Upper lobe of left lung (tissue), 6 donors: ENCODE results near the gene C10orf67. TPM values are rescaled to one million over a fixed set of nuclear protein-coding genes. Genes with fewer than 3 reads are reported as not detected.
A peak's percentile ranks its signal among the peaks of the same experiment; 100 is the strongest.

Source experiments
- ATAC-seq, 2 donors: fragments of 200-7000 bp; cut with Tn5 transposase; one replicate each; pipeline ENCODE4 v1.9.1; 2022; ENCODE audit warnings: mild to moderate bottlenecking in 2 of 2, moderate library complexity in 2 of 2; ENCODE audit not compliant: low FRiP score in 2 of 2
- DNase-seq, 2 donors: peaks; one replicate each; pipeline ENCODE4 v3.0.0-alpha.2; 2019 to 2020
- H3K27ac ChIP-seq, 4 donors: fragments of 200-600 bp; sonication (generic); one replicate each; pipeline ENCODE4 v1.5.1; 2016 to 2019
- H3K27me3 ChIP-seq, 4 donors: fragments of 200-600 bp; sonication (generic); one replicate each; pipeline ENCODE4 v1.5.1; 2017 to 2019
- H3K36me3 ChIP-seq, 4 donors: fragments of 200-600 bp; sonication (generic); one replicate each; pipeline ENCODE4 v1.5.1; 2016 to 2019
- H3K4me1 ChIP-seq, 4 donors: fragments of 200-600 bp; sonication (generic); one replicate each; pipeline ENCODE4 v1.5.1; 2018 to 2019
- H3K4me3 ChIP-seq, 4 donors: fragments of 200-600 bp; sonication (generic); one replicate each; pipeline ENCODE4 v1.5.1; 2017 to 2019; ENCODE audit warnings: mild to moderate bottlenecking in 2 of 4, moderate library complexity in 1 of 4
- H3K9me3 ChIP-seq, 4 donors: fragments of 200-600 bp; sonication (generic); one replicate each; pipeline ENCODE4 v1.5.1; 2018 to 2019
- EP300 ChIP-seq, 4 donors: sonication (generic); formaldehyde crosslinking; IDR thresholded peaks; one replicate each; pipeline ENCODE4 v1.5.1; 2017; ENCODE audit warnings: antibody characterized with exemption in 4 of 4, control low read depth in 2 of 4
- POLR2A ChIP-seq, 4 donors: fragments of 450-650 bp; IDR thresholded peaks; one replicate each; pipeline ENCODE4 v1.5.1; 2016 to 2017; ENCODE audit warnings: antibody characterized with exemption in 4 of 4, mild to moderate bottlenecking in 2 of 4
- POLR2AphosphoS5 ChIP-seq, 2 donors: sonication (generic); formaldehyde crosslinking; IDR thresholded peaks; one replicate each; pipeline ENCODE4 v1.5.1; 2017; ENCODE audit warnings: antibody characterized with exemption in 2 of 2
- WGBS, 2 donors: methylation state at CpG; one replicate each; pipeline ENCODE4 v1.1.5; 2017 to 2018; 5-methylcytosine and 5-hydroxymethylcytosine counted together
- total RNA-seq, 6 donors: library from RNA; depleted of rRNA in 4 of 6; stranded (reverse); fragments of >200 nt in 4 of 6; gene quantifications; one replicate each; pipeline versions ENCODE4 v1.1.0 to v1.2.1, GENCODE V29; 2016 to 2021
- TF ChIP-seq, protein P1 (sequence below), 6 experiments: fragments of 450-650 bp in 4 of 6; fragments of 200-600 bp in 2 of 6; sonication (generic) in 2 of 6; IDR thresholded peaks; one replicate each; pipeline ENCODE4 v1.5.1; 2016 to 2019; ENCODE audit warnings: antibody characterized with exemption in 6 of 6
- donor health status: DM: no; HTN: no; CAD: no; lungs with moderate emphysema.
- donor health status: DM: no; HTN: yes; CAD: no; lungs with severe emphysema.

C10orf67 gene
- total RNA-seq, 6 donors from 2014 or later, result 1.7 to 7.3 (median 4.2) TPM

DNA sequence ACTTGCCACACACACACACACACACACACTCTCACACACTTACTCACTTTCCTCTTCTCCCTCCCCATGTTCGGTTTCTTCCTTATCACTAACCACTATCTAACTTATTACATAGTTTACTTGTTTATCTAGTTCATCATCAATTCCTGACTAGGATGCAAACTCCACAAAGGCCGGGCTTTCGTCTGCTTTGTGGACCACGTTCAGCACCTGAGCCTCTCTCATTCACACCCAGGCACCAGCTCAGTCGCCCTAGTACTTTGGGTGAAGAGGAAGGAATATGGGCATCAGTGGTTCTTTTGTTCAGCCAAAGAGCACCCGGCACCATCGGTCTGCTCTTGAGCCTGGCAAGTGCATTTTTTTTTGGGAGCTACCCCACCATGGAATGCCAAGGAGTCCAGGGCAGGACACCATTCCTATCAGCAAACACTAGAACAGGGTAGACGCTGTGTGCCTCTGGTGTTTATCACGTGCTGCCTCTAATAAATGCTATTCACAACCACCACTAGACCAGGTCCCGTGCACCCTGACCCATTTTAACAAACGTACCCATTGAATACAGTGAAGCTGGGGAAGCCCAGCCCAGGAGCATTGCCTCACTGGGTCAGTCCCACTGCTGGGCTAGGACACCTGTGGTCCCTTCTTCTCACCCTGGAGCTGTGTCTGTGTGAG, 2.2 kb downstream of the C10orf67 start:
- H3K27ac ChIP-seq, result peak overlapping the region; percentile 21 to 71 (median 62)

GRCh38 chr10:23341004-23341403, 3.6 kb downstream of the C10orf67 start:
- no peaks in the 10 kb centered on the region for H3K9me3 ChIP-seq
- peak overlapping the region in 1 of 4 donors; percentile 40 for H3K27ac ChIP-seq
- H3K4me1 ChIP-seq, result peaks cover 4 to 11% (median 9%) of the 10 kb centered on the region in 4 donors
- no peak for DNase-seq
- no peaks in the 10 kb centered on the region for H3K36me3 ChIP-seq
- WGBS, 2 donors, result 44% methylated on average over 2 of the region's 2 CpGs
- H3K27me3 ChIP-seq, result peaks cover 0 to 4% (median 0%) of the 10 kb centered on the region in 4 donors
- TF ChIP-seq POLR2AphosphoS5 (IDR thresholded peaks at IDR 0.05) (no peak), EP300 (IDR thresholded peaks at IDR 0.05) (no peak), POLR2A (IDR thresholded peaks at IDR 0.05) (no peak)
- TF ChIP-seq, protein P1, sequence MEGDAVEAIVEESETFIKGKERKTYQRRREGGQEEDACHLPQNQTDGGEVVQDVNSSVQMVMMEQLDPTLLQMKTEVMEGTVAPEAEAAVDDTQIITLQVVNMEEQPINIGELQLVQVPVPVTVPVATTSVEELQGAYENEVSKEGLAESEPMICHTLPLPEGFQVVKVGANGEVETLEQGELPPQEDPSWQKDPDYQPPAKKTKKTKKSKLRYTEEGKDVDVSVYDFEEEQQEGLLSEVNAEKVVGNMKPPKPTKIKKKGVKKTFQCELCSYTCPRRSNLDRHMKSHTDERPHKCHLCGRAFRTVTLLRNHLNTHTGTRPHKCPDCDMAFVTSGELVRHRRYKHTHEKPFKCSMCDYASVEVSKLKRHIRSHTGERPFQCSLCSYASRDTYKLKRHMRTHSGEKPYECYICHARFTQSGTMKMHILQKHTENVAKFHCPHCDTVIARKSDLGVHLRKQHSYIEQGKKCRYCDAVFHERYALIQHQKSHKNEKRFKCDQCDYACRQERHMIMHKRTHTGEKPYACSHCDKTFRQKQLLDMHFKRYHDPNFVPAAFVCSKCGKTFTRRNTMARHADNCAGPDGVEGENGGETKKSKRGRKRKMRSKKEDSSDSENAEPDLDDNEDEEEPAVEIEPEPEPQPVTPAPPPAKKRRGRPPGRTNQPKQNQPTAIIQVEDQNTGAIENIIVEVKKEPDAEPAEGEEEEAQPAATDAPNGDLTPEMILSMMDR (IDR thresholded peaks at IDR 0.05), result no peak
- H3K4me3 ChIP-seq, result no peak overlapping the region
- ATAC-seq, result no peak

More for the DNA sequence above, 2.2 kb downstream of the C10orf67 start:
- Histone ChIP-seq H3K4me3 (peak overlapping the region in 2 of 4 donors; percentile 36 to 42), H3K4me1 (peaks cover 4 to 11% (median 9%) of the 10 kb centered on the region in 4 donors), H3K36me3 (no peaks in the 10 kb centered on the region), H3K9me3 (no peaks in the 10 kb centered on the region), H3K27me3 (peaks cover 0 to 4% (median 0%) of the 10 kb centered on the region in 4 donors)
- DNase-seq (peak in 1 of 2 donors; percentile 33), ATAC-seq (peak; percentile 28 to 67)
- 64 to 72% methylated on average over 8 to 11 of the region's 11 CpGs for WGBS, 2 donors
- no peak for TF ChIP-seq POLR2AphosphoS5 (IDR thresholded peaks at IDR 0.05)
- TF ChIP-seq EP300 (IDR thresholded peaks at IDR 0.05), result peak in 1 of 4 donors; percentile 72
- TF ChIP-seq, protein P1 (IDR thresholded peaks at IDR 0.05), result no peak
- TF ChIP-seq POLR2A (IDR thresholded peaks at IDR 0.05), result peak in 1 of 4 donors; percentile 35

- Histone ChIP-seq H3K27me3 (peaks cover 0 to 4% (median 0%) of the 10 kb centered on the region in 4 donors), H3K4me3 (no peak overlapping the region), H3K9me3 (no peaks in the 10 kb centered on the region), H3K27ac (peak overlapping the region in 1 of 4 donors; percentile 22), H3K36me3 (no peaks in the 10 kb centered on the region), H3K4me1 (peaks cover 4 to 11% (median 8%) of the 10 kb centered on the region in 4 donors)
- DNase-seq, result no peak
- TF ChIP-seq EP300 (IDR thresholded peaks at IDR 0.05), result no peak
- no peak for TF ChIP-seq POLR2A (IDR thresholded peaks at IDR 0.05)
- no peak for TF ChIP-seq POLR2AphosphoS5 (IDR thresholded peaks at IDR 0.05)
- TF ChIP-seq, protein P1 (IDR thresholded peaks at IDR 0.05), result no peak
- WGBS, 2 donors, result 91 to 98% methylated on average over 4 of the region's 4 CpGs
- ATAC-seq, result no peak
These were observed 4.2 kb downstream of the C10orf67 start for GRCh38 chr10:23340354-23340753.

DNA sequence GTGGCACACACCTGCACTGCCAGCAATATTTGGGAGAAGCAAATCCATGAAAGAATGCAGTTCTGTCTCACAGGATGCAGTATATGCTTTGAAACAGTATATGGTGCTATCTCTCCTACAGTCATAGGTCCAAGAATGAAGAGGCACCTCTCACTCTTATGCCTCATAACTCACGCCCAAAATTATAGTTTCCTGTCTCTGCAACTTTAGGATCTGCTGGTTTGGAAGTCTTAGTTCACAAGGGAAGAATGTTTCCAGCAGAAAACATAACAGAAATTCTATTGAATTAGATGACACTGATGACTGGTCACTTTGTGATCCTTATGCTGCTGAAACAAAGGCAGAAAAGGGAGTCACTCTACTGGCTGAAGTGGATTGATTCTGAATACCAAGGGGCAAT, 5.7 kb downstream of the C10orf67 start:
- no peak for TF ChIP-seq POLR2A (IDR thresholded peaks at IDR 0.05)
- H3K36me3 ChIP-seq, result no peaks in the 10 kb centered on the region
- no peak for DNase-seq
- H3K4me1 ChIP-seq, result peaks cover 0 to 6% (median 3%) of the 10 kb centered on the region in 4 donors
- H3K4me3 ChIP-seq, result no peak overlapping the region
- ATAC-seq, result no peak
- no peaks in the 10 kb centered on the region for H3K27me3 ChIP-seq
- no peak overlapping the region for H3K27ac ChIP-seq
- WGBS, 2 donors, result 56 to 57% methylated on average over 1 of the region's 1 CpG
- no peaks in the 10 kb centered on the region for H3K9me3 ChIP-seq

DNA sequence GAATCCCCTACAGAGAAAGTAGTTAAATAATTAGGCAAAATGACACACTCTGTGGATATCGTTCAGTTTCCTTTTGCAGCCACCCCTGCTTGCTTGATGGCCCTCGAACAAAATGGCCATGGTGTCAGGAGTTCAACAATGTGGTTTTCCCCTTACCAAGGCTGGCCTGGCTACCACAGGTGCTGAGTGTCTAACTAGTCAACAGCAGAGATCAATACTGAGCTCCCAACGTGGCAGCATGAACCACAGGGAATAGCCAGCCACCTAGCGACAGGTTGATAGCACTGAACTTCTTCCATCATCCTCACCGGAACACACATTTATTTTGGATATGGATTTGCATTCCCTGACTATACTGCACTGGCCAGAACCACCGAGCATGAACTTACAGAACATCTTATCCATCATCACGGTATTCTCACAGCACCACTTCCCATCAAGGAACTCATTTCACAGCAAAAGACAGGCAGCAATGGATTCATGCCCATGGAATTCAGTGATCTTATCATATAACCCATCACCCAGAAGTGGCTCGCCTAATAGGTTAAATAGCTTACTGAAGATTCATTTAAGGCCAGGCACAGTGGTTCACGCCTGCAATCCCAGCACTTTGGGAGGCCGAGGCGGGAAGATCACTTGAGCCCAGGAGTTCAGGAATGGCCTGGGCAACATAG, 6.3 kb downstream of the C10orf67 start:
- Histone ChIP-seq H3K36me3 (no peaks in the 10 kb centered on the region), H3K4me3 (no peak overlapping the region), H3K27ac (no peak overlapping the region), H3K4me1 (peaks cover 0 to under 1% (median 0%) of the 10 kb centered on the region in 4 donors), H3K27me3 (no peaks in the 10 kb centered on the region), H3K9me3 (no peaks in the 10 kb centered on the region)
- WGBS, 2 donors, result 74 to 81% methylated on average over 11 of the region's 11 CpGs
- DNase-seq (no peak), ATAC-seq (no peak)
- TF ChIP-seq EP300 (IDR thresholded peaks at IDR 0.05), result no peak
- TF ChIP-seq POLR2AphosphoS5 (IDR thresholded peaks at IDR 0.05), result no peak
- TF ChIP-seq POLR2A (IDR thresholded peaks at IDR 0.05), result no peak
- TF ChIP-seq, protein P1 (IDR thresholded peaks at IDR 0.05), result no peak
